ENCODE measurements around the gene EPHA5. TPM values are rescaled to one million over a fixed set of nuclear protein-coding genes. Genes with fewer than 3 reads are reported as not detected.

EPHA5 gene
- total and polyA plus RNA-seq, 9 of the 15 experiments (the other 6 are each of a cell fraction or from before 2014, with no cell fraction given), result 0.04 TPM; not detected in 8

DNA sequence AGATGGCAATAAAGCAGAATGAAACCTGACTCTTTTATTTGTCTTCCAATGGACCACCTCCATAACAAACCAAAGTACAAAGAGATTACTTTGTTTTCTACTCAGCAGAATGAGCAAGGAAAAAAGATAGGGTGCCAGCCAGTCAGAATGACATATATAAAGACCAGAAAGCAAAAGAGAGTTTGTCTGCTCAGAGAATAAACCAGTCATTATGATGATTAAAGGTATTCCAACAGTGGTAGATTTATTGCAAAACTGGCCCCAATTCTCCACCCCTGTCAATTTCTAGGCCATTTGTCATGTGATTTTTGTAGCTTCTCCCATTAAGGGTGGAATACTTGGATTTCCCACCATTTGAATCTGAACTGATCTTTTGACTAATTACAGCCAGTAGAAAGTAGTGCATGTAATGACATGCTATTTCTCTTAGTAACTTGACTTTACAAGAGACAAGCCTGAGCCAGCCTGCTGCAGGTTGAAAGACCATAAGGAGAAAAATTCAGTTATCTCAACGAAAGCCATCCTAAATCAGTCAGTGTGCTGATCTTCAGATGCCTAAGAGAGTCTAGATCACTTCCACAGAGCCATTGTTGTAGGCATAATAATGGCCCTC lies 203.1 kb downstream of the EPHA5 start:
- Histone ChIP-seq H4K20me1 (replicated peaks; ENCODE audit: control insufficient read depth, insufficient read depth, low read length) (no peaks in the 10 kb centered on the region), H3K9me1 (ENCODE audit: control insufficient read depth, insufficient read depth, low read length) (no peaks in the 10 kb centered on the region), H3K4me3 (no peak overlapping the region), H3K4me2 (ENCODE audit: insufficient read depth, low read length) (no peak overlapping the region), H3K9me3 (replicated peaks; ENCODE audit: control insufficient read depth, insufficient read depth, low read depth, low read length) (no peaks in the 10 kb centered on the region), H2AFZ (ENCODE audit: low read depth, low read length) (no peak overlapping the region), H3K79me2 (ENCODE audit: control insufficient read depth, insufficient read depth, low read length) (no peaks in the 10 kb centered on the region), H3K9ac (ENCODE audit: insufficient read depth in 1 of 2, low read depth in 2 of 2, low read length in 2 of 2) (no peak overlapping the region), H3K36me3 (ENCODE audit: control insufficient read depth, insufficient read depth, low read length) (no peaks in the 10 kb centered on the region), H3K27ac (ENCODE audit: extremely low read depth, low read depth, low read length) (no peak overlapping the region), H3K27me3 (ENCODE audit: control insufficient read depth in 2 of 2, insufficient read depth in 2 of 2, low read length in 2 of 2) (no peaks in the 10 kb centered on the region), H3K4me1 (replicated peaks in 1 of 2; ENCODE audit: control insufficient read depth in 2 of 2, insufficient read depth in 2 of 2, low read length in 2 of 2) (no peaks in the 10 kb centered on the region)
- FAIRE-seq, result no peak
- CTCF ChIA-PET (ENCODE audit: low intra/inter-chr PET ratio), result no interaction called here
- POLR2A ChIA-PET, result no interaction called here
- 0% methylated on average over 1 of the region's 1 CpG for WGBS (ENCODE audit: insufficient coverage, low coverage, missing lambda C conversion rate)
- no peak for ATAC-seq
- TF ChIP-seq GTF2A2 (tag; IDR thresholded peaks at IDR 0.05), result no peak
- no peak for TF ChIP-seq HDAC1 (IDR thresholded peaks at IDR 0.05)
- TF ChIP-seq, protein P1, sequence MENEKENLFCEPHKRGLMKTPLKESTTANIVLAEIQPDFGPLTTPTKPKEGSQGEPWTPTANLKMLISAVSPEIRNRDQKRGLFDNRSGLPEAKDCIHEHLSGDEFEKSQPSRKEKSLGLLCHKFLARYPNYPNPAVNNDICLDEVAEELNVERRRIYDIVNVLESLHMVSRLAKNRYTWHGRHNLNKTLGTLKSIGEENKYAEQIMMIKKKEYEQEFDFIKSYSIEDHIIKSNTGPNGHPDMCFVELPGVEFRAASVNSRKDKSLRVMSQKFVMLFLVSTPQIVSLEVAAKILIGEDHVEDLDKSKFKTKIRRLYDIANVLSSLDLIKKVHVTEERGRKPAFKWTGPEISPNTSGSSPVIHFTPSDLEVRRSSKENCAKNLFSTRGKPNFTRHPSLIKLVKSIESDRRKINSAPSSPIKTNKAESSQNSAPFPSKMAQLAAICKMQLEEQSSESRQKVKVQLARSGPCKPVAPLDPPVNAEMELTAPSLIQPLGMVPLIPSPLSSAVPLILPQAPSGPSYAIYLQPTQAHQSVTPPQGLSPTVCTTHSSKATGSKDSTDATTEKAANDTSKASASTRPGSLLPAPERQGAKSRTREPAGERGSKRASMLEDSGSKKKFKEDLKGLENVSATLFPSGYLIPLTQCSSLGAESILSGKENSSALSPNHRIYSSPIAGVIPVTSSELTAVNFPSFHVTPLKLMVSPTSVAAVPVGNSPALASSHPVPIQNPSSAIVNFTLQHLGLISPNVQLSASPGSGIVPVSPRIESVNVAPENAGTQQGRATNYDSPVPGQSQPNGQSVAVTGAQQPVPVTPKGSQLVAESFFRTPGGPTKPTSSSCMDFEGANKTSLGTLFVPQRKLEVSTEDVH (IDR thresholded peaks at IDR 0.05; ENCODE audit: low read depth, partially characterized antibody), result no peak
- DNase-seq (ENCODE audit: extremely low read depth in 1 of 4, low spot score in 3 of 4), result no peak
- intact Hi-C loops (cut with micrococcal nuclease), result no loop called here
- in situ Hi-C loops (cut with MboI), result no loop called here
- no TSS peak for BruUV-seq (replicated peaks)

Data from K562 (cell line).